Activated CD8-positive, alpha-beta memory T cell treated with anti-CD3 and anti-CD28 coated beads, Interleukin-2, amount 50 U/mL, for 24 hours (primary cell): ENCODE measurements around the gene IFITM10.
"Not testable (repeated sequence)": the region's sequence is repeated elsewhere in the genome, so short reads cannot be mapped to it uniquely, and the experiment has no call there.

Experiments used
- DNase-seq: peaks from one replicate; pipeline ENCODE4 v3.0.0-alpha.2; 2020; ENCODE audit errors: extremely low read depth

Gene IFITM10

GRCh38 chr11:1778141-1778911, 27.9 kb upstream of the IFITM10 start:
- no peak for DNase-seq

DNA sequence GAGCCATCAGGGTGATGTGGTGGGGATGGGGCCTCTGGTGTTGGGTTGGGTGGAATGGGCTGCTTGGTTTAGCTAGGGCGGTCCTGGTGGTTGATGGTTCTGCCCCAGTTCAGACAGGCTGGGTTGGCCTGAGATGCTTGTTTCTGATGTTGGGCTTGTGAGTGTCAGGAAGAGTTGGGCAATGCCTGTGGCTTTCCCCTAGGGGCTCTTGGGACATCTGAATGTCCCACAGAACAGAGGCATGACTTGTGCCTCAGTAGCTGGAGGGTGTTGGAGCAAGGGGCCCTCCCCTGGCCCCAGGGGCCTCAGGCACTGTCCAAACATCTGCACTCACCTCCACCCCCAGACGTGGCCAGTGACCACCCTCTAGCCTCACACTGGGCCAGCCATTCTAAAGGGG, 27.3 kb upstream of the IFITM10 start:
- DNase-seq = no peak

DNA sequence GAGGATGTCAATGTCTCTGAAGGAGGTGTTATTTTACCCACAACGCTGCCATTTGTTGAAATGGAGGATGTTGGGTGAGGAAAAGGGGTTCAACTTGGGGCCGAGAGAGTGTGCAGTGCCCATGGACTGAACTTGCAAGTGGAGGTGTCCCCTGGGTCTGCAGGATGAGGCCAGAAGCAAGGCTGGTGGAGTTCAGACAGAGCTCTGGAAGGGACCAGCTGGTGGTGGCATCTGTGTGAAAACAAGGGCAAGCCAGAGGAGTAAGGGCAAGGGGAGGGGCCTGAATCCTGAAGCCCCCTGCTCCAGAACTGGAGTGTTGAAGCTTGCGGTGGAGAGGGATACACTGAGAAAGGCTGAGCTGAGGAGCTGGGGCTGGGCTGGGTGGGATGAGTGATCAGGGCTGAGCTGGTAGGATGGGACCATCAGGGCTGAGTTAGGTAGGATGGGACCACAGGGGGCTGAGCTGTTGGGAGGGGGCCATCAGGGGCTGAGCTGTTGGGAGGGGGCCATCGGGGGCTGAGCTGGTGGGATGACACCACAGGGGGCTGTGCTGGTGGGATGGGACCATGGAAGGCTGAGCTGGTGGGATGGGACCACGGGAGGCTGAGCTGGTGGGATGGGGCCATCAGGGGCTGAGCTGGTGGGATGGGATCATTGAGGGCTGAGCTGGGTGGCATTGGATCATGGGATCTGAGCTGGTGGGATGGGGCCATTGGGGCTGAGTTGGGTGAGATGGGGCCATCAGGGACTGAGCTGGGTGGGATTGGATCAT, 26.7 kb upstream of the IFITM10 start:
- DNase-seq = no peak

DNA sequence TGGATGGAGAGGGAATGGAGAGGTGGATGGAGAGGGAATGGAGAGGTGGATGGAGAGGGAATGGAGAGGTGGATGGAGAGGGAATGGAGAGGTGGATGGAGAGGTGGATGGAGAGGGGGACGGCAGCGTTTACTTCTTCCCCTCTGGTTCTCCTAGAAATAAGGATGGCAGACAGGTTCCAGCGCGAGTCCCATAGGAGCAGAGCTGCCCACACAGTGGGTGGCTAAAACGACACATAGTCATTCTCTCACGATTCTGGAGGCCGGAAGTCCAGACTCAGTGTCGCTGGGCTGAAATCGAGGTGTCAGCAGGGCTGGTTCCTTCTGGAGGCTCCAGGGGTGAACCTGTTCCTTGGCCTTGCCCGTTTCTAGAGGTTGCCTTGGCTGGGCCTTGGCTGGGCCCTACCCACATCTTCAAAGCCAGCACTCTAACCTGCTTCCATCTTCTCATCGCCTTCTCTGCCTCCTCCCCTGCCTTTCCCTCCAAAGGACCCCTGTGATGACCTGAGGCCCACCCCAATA, 26.0 kb upstream of the IFITM10 start:
- DNase-seq = no peak

- DNase-seq = no peak
Observed at GRCh38 chr11:1774886-1775285, 24.5 kb upstream of the IFITM10 start.

DNA sequence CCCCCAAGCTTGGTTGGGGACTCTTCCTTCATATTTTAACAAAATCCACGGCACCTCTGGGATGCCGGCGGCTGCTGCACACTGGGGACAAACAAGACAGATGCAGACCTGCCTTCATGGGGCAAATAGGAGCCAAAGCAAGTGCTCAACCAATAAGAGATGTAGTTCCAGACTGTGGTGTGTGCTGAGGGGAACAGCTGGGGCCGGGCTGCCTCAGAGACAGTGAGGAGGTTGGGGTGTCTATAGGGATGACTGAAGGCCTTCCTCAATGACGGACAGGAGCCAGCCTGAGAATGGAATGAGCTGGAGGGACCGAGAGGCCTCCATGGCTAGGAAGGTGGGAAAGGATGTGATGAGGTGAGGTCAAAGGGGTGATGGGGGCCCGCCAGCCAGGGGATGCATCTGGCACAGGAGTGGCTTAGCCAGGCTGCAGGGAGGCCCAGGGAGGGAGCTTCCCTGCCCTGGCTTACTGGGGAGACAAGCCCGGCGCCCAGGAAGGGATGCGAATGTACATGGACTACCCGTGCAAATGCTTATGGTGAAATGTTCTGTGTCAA, 23.7 kb upstream of the IFITM10 start:
- no peak for DNase-seq

DNA sequence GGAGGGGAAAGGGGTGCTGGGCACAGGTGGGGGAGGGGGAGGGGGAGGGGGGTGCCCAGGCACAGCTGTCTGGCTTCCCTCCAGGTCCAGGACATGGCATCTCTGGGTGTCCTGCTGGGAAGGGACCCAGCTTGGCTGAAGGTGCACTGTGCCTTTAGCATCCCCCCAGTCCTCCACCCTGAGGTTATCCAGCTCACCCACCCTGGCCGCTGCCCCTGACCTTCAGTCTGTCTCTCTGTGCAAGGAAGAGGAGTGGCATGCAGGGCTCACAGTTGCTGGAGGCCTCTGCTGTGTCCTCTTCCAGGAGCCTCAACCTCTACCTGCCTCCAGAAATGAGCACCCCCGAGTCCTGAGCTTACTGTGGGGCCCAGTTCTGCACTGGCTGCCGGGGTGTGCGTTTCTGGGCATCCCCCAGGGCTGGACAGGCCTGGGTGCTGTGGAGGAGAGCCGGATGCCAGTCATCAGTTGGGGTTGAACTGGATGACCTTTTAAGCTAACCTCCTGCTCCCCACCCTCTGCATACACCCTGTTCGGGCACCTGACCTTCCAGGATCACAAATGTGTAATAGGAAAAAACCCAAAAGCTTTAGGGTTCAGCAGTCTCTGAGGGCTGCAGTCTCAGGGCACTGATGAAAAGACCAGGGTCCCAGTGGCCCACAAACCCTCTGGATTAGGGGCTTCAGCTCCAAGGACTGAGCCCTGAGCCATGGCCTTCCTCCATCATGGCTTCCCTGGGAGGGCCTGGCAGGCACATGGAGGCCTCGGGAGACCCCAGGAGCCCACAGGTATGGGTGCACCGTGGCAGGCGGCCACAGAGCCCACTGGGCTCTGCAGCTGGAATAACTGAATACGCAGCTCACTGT, 23.0 kb upstream of the IFITM10 start:
- DNase-seq = no peak

DNA sequence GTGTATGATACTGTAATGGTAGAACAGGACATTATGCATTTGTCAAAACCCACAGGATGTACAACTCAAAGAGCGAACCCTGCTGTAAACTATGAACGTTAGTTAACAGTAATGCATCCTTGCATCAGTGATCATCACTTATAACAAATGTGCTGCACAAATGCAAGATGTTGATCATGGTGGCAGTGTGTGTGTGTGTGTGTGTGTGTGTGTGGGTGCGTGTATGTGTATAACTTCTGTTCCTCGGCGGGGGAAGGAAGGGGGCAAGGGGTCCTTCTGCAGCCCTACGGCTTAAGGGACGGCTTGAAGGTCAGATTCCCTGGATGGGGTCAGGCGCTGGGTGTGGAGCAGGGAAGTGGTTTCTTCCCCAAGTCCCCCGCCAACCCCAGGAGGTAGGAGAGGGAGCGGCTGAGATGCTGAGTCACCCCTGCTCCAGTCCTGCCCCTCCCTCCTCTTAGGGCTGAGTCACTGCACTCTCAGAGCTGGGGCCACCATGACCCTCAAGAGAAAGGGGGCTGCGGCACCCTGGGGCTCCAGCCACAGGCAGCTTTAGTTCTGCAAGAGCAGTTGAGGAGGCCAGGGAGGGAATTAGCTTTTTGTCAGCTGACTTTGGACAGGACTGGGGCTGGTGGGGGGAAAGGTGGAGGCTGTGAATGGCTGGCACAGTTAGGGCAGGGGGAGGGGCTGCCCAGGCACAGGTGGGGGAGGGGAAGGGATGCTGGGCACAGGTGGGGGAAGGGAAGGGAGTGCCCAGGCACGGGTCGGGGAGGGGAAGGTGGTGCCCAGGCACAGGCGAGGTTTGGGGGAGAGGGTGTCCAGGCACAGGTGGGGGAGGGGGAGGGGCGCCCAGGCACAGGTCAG, 22.1 kb upstream of the IFITM10 start:
- no peak for DNase-seq

- no peak for DNase-seq
Observed at GRCh38 chr11:1771700-1772099, 21.3 kb upstream of the IFITM10 start.

DNA sequence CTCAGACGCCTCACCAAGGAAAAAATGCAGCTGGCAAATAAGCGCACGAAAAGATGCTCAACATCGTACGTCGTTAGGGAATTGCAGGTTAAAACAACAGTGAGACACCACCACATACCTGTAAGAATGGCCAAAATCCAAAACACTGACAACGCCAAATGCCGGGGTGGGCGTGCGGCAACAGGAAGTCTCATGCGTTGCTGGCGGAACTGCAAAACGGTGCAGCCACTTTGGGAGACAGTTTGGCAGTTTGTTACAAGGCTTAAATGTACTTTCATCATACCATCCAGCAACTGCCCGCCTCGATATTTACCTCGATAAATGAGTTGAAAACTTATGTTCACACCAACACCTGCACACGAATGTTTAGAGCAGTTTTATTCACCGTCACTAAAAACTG, 20.9 kb upstream of the IFITM10 start:
- DNase-seq = no peak

DNA sequence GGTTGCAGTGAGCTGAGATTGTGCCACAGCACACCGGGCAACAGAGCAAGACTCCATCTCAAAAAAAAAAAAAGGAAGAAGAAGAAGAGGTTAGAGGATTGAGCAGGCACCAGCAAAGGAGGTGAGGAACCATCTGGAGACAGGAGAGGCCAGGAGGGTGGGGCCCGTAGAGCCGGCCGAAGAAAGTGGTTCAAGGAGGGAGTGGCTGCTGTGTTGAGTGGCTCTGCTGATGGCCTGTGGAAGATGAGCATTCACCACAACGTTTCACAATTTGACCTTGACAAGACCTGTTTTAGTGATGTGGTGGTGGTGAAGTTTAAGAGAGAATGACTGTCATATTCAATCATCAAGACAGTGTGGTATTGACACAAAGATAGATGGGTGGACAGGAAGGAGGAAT, 20.1 kb upstream of the IFITM10 start:
- DNase-seq = no peak

DNA sequence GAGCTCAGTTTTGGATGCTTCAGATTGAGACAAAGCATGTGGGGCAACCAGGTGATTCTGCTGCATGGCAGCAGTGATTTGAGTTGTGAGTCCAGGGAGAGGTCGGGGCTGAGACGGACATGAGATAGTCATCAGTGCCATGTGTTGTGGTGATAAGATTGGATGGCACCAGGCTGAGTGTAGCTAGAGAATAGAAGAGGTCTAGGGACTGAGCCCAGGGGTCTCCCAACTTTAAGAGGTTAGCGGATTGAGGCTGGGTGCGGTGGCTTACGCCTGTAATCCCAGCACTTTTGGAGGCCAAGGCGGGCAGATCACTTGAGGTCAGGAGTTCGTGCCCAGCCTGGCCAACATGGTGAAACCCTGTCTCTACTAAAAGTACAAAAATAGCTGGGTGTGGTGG, 19.7 kb upstream of the IFITM10 start:
- no peak for DNase-seq

- DNase-seq = not testable (repeated sequence)
Observed at GRCh38 chr11:1769304-1769936, 19.0 kb upstream of the IFITM10 start.

DNA sequence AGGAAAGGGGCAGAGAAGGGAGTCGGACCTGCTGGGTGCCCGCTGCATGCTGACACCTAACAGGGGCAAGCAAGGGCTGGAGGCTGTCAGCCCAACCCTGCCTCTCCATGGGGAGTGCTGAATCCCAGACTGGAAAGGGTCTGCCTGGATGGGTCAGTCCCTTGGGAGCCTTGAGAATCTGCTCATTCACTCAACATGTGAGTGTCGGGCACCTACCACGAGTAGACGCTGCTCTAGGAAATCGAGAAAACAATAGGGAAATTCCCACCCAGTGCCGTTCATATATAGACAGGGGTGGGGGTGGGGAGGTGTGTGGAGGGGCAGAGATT, 17.7 kb upstream of the IFITM10 start:
- DNase-seq = no peak

DNA sequence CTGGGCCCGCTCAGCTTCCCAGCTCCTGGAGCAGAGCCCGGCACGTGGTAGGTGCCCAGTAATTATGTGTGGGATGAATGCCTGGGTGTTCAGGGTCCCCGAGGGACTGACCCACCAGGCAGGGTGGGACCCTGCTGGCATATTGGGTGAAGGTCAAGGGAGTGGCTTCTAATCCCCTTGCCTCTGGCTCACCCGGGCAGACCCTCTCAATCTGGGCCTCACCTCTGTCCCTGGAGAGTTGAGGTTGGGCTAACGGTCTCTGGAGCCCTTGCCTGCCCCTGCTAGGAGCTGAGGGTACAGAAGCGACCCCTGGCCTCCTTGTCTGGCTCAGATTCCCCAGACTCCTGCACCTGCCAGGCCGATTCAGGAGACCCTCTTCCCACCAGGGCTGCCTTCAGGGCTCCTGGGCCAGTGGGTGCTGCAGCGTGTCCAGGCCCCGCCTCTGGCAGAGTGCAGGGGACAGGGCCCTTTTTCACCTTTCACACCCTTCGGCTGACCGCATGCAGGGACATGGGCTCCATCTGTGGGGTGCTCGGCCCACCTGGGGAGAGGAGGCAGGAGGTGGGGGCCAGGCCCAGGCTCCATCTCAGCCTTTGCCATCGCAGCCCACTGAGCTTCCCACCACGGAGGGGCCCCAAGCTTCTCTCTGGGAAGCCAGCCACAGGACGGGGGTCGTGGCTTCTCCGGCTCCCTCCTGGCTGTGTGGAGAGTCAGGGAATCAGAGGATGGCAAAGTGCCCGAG, 17.2 kb upstream of the IFITM10 start:
- no peak for DNase-seq

DNA sequence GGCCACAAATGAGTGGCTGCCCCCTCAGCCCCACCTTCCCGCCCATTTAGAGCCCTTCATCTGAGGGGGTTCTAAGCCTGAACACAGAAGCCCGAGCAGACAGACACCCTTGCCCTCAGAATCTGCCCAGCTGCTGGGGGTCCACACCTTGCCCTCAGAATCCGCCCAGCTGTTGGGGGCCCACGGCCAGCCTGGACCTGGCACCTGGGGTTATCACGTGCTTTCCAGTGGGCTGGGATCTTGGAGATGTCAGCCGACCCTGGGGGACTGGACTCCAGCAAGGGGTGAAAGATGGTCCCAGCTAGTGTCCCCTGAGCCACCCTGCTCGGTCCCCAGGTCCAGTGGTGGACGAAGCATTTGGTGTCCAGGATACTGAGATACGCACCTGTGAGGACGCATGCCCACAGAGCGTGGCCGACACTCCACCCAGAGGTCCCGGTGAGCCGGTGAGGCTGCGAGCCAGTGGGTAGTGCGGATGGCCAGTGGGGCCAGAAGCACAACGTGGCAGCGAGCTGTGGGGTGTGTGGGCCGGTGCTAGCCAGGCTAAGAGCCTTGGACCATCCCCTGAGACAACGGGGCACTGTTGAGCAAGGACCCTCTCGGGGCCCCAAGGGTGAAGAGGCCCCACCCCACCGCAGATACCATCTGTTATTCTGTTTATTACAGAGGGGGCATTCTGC, 16.5 kb upstream of the IFITM10 start:
- DNase-seq = no peak

DNA sequence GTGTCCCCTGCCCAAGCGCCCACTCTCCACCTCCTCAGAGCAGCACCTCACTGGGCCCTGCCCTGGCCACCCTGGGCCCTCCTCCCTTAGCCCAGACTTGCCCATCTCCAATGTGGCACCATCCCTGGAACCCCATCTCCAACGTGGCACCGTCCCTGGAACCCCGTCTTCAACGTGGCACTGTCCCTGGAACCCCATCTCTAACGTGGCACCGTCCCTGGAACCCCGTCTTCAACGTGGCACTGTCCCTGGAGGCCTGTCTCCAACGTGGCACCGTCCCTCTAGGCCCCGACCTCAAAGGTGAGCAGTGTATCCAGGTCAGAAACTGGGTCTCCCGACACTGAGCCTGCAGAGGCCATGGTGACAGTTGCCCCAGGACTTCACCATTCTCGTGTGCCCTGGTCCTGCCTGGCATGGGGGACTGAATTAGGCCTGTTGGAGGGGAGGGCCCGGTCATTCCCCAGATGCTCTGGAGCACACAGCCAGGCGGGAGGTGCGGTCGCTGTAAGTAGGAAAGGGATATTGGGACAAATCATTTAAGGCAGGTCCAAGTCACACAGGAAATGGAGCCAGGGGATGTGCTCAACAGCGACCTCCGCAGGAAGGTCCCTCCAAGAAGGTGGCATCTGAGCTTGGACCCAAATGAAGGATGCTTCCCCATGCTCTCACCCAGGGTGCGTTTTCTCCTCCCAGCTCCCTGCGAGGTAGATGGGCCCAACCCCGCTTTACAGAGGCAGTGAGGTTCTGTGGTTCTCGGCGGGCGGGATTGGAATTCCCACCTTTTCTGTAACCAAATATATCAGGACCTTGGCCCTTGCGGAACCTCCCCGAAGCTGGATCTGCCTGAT, 15.7 kb upstream of the IFITM10 start:
- DNase-seq = no peak
